Measurements from ENCODE around the gene NMNAT1. TPM values are rescaled to one million over a fixed set of nuclear protein-coding genes. Genes with fewer than 3 reads are reported as not detected.

Gene NMNAT1
- total RNA-seq, 1 experiment from 2014 or later, result 2.3 TPM

DNA sequence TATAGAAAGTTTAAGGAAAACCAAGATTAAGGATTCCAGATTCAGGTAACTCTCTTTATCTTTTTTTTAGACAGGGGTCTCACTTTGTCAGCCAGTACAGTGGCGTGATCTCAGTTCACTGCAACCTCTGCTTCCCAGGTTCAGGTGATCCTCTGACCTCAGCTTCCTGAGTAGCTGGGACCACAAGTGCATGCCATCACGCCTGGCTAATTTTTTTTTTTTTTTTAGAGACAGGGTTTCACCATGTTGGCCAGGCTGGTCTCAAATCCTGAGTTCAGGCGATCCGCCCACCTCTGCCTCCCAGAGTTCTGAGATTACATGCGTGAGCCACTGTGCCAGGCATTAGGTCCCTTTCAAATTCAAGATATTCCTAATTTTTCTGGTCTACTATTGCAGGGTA, 16.0 kb upstream of the NMNAT1 start:
- no peak for TF ChIP-seq CBFB (CRISPR knock-in tag; IDR thresholded peaks at IDR 0.05; ENCODE audit: low read depth)
- TF ChIP-seq ZNF317 (CRISPR knock-in tag; IDR thresholded peaks at IDR 0.05; ENCODE audit: borderline replicate concordance, low read depth), result no peak
- no peak for TF ChIP-seq FOXP4 (CRISPR knock-in tag; IDR thresholded peaks at IDR 0.05)
- TF ChIP-seq HMGA2 (CRISPR knock-in tag; IDR thresholded peaks at IDR 0.05), result no peak
- TF ChIP-seq ZNF396 (CRISPR knock-in tag; IDR thresholded peaks at IDR 0.05; ENCODE audit: borderline replicate concordance), result no peak
- TF ChIP-seq CREB1 (CRISPR knock-in tag; IDR thresholded peaks at IDR 0.05), result no peak
- no peak for TF ChIP-seq TEAD1 (CRISPR knock-in tag; IDR thresholded peaks at IDR 0.05)
- TF ChIP-seq SMAD3 (CRISPR knock-in tag; IDR thresholded peaks at IDR 0.05; ENCODE audit: borderline replicate concordance), result no peak
- TF ChIP-seq RORB (CRISPR knock-in tag; IDR thresholded peaks at IDR 0.05), result no peak
- Mint-ChIP-seq H3K27me3 (ENCODE audit: low read depth) (no peaks in the 10 kb centered on the region), H3K4me3 (no peak overlapping the region), H3K9me3 (no peaks in the 10 kb centered on the region), H3K27ac (peak overlapping the region; percentile 79), H3K36me3 (peaks cover 14% of the 10 kb centered on the region), H3K4me1 (peaks cover 55% of the 10 kb centered on the region)
- ATAC-seq (0 out of 2 replicates have a peak, but pooled peaks have one; percentile 21), DNase-seq (ENCODE audit: low spot score) (no peak)
- POLR2A ChIA-PET, result no interaction called here
- CTCF ChIA-PET, result interaction anchor here (1.1 to 1.3 kb wide), 3 partner anchors 11 to 235 kb away, joined by 3 to 4 read pairs (median 3); no protein-coding TSS in a partner anchor

- Mint-ChIP-seq H3K4me3 (peak overlapping the region; percentile 29; the same call in 1 of the 2 replicates), H3K27me3 (ENCODE audit: low read depth) (no peaks in the 10 kb centered on the region), H3K27ac (peak overlapping the region; percentile 97), H3K9me3 (no peaks in the 10 kb centered on the region), H3K36me3 (peaks cover 22% of the 10 kb centered on the region), H3K4me1 (peaks cover 42% of the 10 kb centered on the region)
- ChIA-PET CTCF (interaction anchor here (0.8 to 1.4 kb wide), 8 partner anchors 13 to 223 kb away, joined by 3 to 11 read pairs (median 4); partner anchors contain the start of genes CTNNBIP1, LZIC and NMNAT1), POLR2A (no interaction called here)
- TF ChIP-seq JUN (CRISPR knock-in tag; IDR thresholded peaks at IDR 0.05) (no peak), RORB (CRISPR knock-in tag; IDR thresholded peaks at IDR 0.05) (no peak), TEAD1 (CRISPR knock-in tag; IDR thresholded peaks at IDR 0.05) (peak; percentile 83), FOXK1 (CRISPR knock-in tag; IDR thresholded peaks at IDR 0.05) (peak; percentile 42; the same call in 1 of the 2 replicates), ZNF423 (CRISPR knock-in tag; IDR thresholded peaks at IDR 0.05) (peak; percentile 85), ETV6 (CRISPR knock-in tag; IDR thresholded peaks at IDR 0.05) (peak; percentile 73), ARID4B (CRISPR knock-in tag; IDR thresholded peaks at IDR 0.05; ENCODE audit: borderline replicate concordance) (peak; percentile 37; the same call in 1 of the 2 replicates), FOXP4 (CRISPR knock-in tag; IDR thresholded peaks at IDR 0.05) (peak; percentile 66; the same call in 1 of the 2 replicates), SOX15 (CRISPR knock-in tag; IDR thresholded peaks at IDR 0.05) (no peak), SP1 (CRISPR knock-in tag; conservative IDR thresholded peaks at IDR 0.05) (peak; percentile 55; the same call in 1 of the 2 replicates), GABPB1 (CRISPR knock-in tag; IDR thresholded peaks at IDR 0.05) (peak; percentile 16; the same call in 1 of the 2 replicates)
- TF ChIP-seq, protein P1, sequence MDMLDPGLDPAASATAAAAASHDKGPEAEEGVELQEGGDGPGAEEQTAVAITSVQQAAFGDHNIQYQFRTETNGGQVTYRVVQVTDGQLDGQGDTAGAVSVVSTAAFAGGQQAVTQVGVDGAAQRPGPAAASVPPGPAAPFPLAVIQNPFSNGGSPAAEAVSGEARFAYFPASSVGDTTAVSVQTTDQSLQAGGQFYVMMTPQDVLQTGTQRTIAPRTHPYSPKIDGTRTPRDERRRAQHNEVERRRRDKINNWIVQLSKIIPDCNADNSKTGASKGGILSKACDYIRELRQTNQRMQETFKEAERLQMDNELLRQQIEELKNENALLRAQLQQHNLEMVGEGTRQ (CRISPR knock-in tag; IDR thresholded peaks at IDR 0.05), result no peak
- TF ChIP-seq, protein P2, sequence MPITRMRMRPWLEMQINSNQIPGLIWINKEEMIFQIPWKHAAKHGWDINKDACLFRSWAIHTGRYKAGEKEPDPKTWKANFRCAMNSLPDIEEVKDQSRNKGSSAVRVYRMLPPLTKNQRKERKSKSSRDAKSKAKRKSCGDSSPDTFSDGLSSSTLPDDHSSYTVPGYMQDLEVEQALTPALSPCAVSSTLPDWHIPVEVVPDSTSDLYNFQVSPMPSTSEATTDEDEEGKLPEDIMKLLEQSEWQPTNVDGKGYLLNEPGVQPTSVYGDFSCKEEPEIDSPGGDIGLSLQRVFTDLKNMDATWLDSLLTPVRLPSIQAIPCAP (CRISPR knock-in tag; IDR thresholded peaks at IDR 0.05), result no peak
- peak; percentile 93 for ATAC-seq
- DNase-seq (ENCODE audit: low spot score), result peak; percentile 41
Measured at GRCh38 chr1:9929431-9930385, 13.6 kb upstream of the NMNAT1 start.

Measured in WTC11 (cell line).